Esophagus muscularis mucosa (tissue), 4 donors: ENCODE measurements around the gene ACKR2. TPM values are rescaled to one million over a fixed set of nuclear protein-coding genes. Genes with fewer than 3 reads are reported as not detected.

Experiments
- DNase-seq: peaks from one replicate; pipeline ENCODE4 v3.0.0-alpha.2; 2017; ENCODE audit errors: extremely low spot score
- H3K27ac ChIP-seq, 4 donors: fragments of 200-600 bp; sonication (generic); replicated peaks in 1 of 4; 1 replicate in 3 of 4; 2 replicates in 1 of 4; pipeline ENCODE4 v1.5.1; 2016 to 2019; ENCODE audit warnings: mild to moderate bottlenecking in 1 of 4
- H3K27me3 ChIP-seq, 4 donors: fragments of 200-600 bp; sonication (generic); one replicate each; pipeline versions ENCODE4 v1.5.1 to v1.6.0; 2016 to 2019
- H3K36me3 ChIP-seq, 4 donors: fragments of 200-600 bp; sonication (generic); one replicate each; pipeline ENCODE4 v1.5.1; 2016 to 2019
- H3K4me1 ChIP-seq, 4 donors: fragments of 200-600 bp; sonication (generic); one replicate each; pipeline ENCODE4 v1.5.1; 2016 to 2019
- H3K4me3 ChIP-seq, 4 donors: fragments of 200-600 bp; sonication (generic); 1 replicate in 2 of 4; 2 replicates in 2 of 4; pipeline ENCODE4 v1.5.1; 2016 to 2019; ENCODE audit warnings: mild to moderate bottlenecking in 4 of 4, moderate library complexity in 1 of 4
- H3K9me3 ChIP-seq, 4 donors: fragments of 200-600 bp; sonication (generic); 1 replicate in 3 of 4; 2 replicates in 1 of 4; pipeline ENCODE4 v1.5.1; 2016 to 2019
- EP300 ChIP-seq: sonication (generic); formaldehyde crosslinking; IDR thresholded peaks from one replicate; pipeline ENCODE4 v1.6.1; 2017; ENCODE audit warnings: antibody characterized with exemption
- POLR2A ChIP-seq: fragments of 450-650 bp; IDR thresholded peaks from one replicate; pipeline ENCODE4 v1.6.1; 2017; ENCODE audit warnings: antibody characterized with exemption, moderate library complexity, mild to moderate bottlenecking, low read depth
- POLR2AphosphoS5 ChIP-seq, 2 donors: sonication (generic); formaldehyde crosslinking; IDR thresholded peaks; one replicate each; pipeline ENCODE4 v1.6.1; 2017; ENCODE audit warnings: antibody characterized with exemption in 2 of 2
- WGBS: methylation state at CpG from one replicate; pipeline ENCODE4 v1.1.5; 2018; 5-methylcytosine and 5-hydroxymethylcytosine counted together
- intact Hi-C: fragments of 100-400 bp; cut with DNase I; formaldehyde crosslinking; loops from one replicate; pipeline ENCODE4 v1.15.1; 2023
- total RNA-seq, 4 donors: library from RNA; depleted of rRNA; stranded (reverse); fragments of >200 nt; gene quantifications; one replicate each; pipeline versions ENCODE4 v1.1.0 to v1.2.1, GENCODE V29; 2016
- TF ChIP-seq, protein P1 (sequence below), 3 experiments: fragments of 200-600 bp in 2 of 3; fragments of 450-650 bp in 1 of 3; sonication (generic) in 2 of 3; IDR thresholded peaks; one replicate each; pipeline ENCODE4 v1.5.1; 2017 to 2019; ENCODE audit warnings: antibody characterized with exemption in 3 of 3, mild to moderate bottlenecking in 2 of 3, moderate library complexity in 1 of 3

ACKR2 gene
- total RNA-seq, 4 donors from 2014 or later, result 2.5 to 15.9 (median 7.6) TPM

DNA sequence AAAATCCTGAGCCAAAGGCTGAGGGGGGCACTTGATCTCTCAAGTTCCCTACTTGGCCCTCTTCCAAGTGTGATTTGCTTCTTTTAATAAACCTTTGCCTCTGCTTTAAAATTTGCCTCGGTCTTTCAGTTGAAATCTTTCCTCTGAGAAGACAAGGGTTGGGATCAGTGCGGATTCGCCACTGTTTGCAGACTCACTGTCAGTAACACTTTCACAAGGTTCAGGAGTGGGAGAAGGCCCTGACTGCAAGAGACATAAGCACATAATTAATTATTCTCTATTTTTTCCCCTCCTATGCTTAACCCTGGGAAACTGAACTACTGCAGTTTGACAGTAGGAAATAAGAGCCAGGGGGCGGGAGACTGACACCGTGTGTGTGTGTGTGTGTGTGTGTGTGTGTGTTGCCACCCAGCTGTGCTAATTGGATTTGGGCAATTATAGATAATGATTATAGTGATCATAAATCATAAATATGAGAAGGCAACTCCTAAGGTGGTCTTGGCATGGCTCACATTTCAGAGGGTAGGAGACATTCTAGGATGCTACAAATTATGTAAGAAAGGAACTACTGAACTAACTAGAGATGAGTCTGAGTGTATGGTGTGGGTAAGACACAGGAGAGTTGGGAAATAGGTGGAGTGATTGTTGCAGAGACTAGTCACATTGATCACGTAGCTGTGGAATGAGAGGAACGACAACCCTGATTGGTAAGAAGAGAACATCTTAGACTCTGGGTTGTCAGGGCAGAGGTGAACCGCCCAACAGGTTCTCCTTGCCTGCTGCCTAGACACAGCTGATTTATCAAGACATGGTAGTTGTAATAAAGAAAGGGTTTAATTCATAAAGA is 91.2 kb downstream of the ACKR2 start:
- intact Hi-C loops, result no loop called here
- no peak for TF ChIP-seq EP300
- TF ChIP-seq POLR2AphosphoS5 (IDR thresholded peaks at IDR 0.05), result no peak
- TF ChIP-seq, protein P1, sequence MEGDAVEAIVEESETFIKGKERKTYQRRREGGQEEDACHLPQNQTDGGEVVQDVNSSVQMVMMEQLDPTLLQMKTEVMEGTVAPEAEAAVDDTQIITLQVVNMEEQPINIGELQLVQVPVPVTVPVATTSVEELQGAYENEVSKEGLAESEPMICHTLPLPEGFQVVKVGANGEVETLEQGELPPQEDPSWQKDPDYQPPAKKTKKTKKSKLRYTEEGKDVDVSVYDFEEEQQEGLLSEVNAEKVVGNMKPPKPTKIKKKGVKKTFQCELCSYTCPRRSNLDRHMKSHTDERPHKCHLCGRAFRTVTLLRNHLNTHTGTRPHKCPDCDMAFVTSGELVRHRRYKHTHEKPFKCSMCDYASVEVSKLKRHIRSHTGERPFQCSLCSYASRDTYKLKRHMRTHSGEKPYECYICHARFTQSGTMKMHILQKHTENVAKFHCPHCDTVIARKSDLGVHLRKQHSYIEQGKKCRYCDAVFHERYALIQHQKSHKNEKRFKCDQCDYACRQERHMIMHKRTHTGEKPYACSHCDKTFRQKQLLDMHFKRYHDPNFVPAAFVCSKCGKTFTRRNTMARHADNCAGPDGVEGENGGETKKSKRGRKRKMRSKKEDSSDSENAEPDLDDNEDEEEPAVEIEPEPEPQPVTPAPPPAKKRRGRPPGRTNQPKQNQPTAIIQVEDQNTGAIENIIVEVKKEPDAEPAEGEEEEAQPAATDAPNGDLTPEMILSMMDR (IDR thresholded peaks at IDR 0.05), result no peak
- no peak for TF ChIP-seq POLR2A
- 83% methylated on average over 8 of the region's 8 CpGs for WGBS
- Histone ChIP-seq H3K27ac (no peak overlapping the region), H3K9me3 (no peaks in the 10 kb centered on the region), H3K4me3 (no peak overlapping the region), H3K27me3 (no peaks in the 10 kb centered on the region), H3K36me3 (no peaks in the 10 kb centered on the region), H3K4me1 (peaks cover 0 to 4% (median 3%) of the 10 kb centered on the region in 4 donors)
- no peak for DNase-seq

DNA sequence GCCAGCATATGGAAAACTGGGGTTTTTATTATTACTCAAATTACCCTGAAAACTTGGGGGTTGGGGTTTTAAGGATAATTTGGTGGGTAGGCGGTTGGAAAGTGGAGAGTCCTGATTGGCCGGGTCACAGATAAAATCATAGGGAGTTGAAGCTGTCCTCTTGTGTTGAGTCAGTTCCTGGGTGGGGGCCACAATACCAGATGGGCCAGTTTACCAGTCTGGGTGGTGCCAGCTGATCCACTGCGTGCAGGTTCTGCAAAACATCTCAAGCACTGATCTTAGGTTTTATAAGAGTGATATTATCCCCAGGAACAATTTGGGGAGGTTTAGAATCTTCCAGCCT is 91.8 kb downstream of the ACKR2 start:
- Histone ChIP-seq H3K9me3 (no peaks in the 10 kb centered on the region), H3K4me3 (no peak overlapping the region), H3K36me3 (no peaks in the 10 kb centered on the region), H3K27ac (no peak overlapping the region), H3K27me3 (no peaks in the 10 kb centered on the region), H3K4me1 (peaks cover 0 to 8% (median 7%) of the 10 kb centered on the region in 4 donors)
- intact Hi-C loops, result no loop called here
- 87% methylated on average over 3 of the region's 3 CpGs for WGBS
- DNase-seq, result no peak
- no peak for TF ChIP-seq POLR2A
- TF ChIP-seq, protein P1 (IDR thresholded peaks at IDR 0.05), result no peak

DNA sequence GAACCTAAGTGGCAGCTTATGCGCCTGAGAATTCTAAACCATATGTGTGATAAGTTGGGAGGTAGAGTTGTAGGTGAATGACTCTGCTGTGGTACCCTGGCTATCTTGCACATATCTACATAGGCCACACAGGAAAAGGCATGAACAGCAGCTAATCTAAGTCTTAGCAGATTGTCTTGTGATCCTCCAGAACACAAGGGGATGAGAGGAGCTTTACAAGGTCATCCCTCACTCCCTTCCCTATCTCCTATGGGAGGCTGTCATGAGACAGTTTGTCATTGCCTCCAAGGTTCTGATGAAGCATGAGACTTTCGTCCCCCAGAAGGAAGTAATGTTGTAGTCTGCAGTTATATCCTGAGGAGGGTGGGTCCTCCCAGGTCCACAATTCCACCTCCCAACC is 93.0 kb downstream of the ACKR2 start:
- Histone ChIP-seq H3K4me3 (no peak overlapping the region), H3K4me1 (peaks cover 1 to 20% (median 18%) of the 10 kb centered on the region in 4 donors), H3K9me3 (no peaks in the 10 kb centered on the region), H3K36me3 (no peaks in the 10 kb centered on the region), H3K27me3 (no peaks in the 10 kb centered on the region), H3K27ac (no peak overlapping the region)
- intact Hi-C loops, result no loop called here
- TF ChIP-seq POLR2AphosphoS5 (IDR thresholded peaks at IDR 0.05), result no peak
- TF ChIP-seq EP300, result no peak
- TF ChIP-seq, protein P1 (IDR thresholded peaks at IDR 0.05), result no peak
- no peak for TF ChIP-seq POLR2A
- DNase-seq, result no peak
- 88% methylated on average over 2 of the region's 2 CpGs for WGBS

DNA sequence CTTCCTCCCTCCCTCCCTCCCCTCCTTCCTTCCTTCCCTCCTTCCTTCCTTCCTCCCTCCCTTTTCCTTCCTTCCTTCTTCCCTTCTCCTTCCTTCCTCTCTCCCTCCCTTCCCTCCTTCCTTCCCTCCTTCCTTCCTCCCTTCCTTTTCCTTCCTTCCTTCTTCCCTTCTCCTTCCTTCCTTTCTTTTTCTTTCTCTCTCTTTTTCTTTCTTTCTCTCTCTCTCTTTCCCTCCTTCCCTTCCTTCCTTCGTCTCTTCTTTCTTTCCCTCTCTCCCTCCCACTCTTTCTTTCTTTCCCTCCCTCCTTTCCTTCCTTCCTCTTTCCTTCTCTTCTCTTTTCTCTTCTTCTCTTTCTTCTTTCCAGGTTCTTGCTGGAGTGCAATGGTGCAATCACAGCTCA is 94.8 kb downstream of the ACKR2 start:
- no peaks in the 10 kb centered on the region for H3K9me3 ChIP-seq
- no peak for DNase-seq
- peaks cover 0 to 15% (median 4%) of the 10 kb centered on the region in 4 donors for H3K36me3 ChIP-seq
- intact Hi-C loops, result no loop called here
- H3K4me3 ChIP-seq, result no peak overlapping the region
- no peaks in the 10 kb centered on the region for H3K27me3 ChIP-seq
- 85% methylated on average over 1 of the region's 1 CpG for WGBS
- no peak overlapping the region for H3K27ac ChIP-seq
- TF ChIP-seq POLR2A (no peak), POLR2AphosphoS5 (IDR thresholded peaks at IDR 0.05) (no peak), EP300 (no peak)
- TF ChIP-seq, protein P1 (IDR thresholded peaks at IDR 0.05), result no peak
- peaks cover 5 to 28% (median 21%) of the 10 kb centered on the region in 4 donors for H3K4me1 ChIP-seq

DNA sequence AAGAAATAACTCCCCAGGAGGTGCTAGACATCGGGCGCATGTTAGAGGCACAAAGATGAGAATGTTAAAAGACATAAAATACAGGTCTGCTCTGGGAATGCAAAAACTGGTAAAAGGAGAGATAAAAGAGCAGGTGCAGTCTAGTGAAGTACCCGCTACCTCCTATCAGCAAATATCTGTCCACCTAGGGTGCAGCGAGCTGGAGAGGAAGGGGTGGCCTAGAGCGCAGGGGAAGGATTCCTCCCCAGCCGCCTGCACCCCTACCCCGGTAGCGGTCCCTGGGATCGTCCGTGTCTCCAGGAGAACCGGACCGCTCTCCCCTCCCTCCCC is 96.5 kb downstream of the ACKR2 start:
- Histone ChIP-seq H3K4me1 (peaks cover 5 to 28% (median 21%) of the 10 kb centered on the region in 4 donors), H3K27ac (peak overlapping the region; percentile 75 to 81 (median 78)), H3K9me3 (peaks cover 0 to 10% (median 1%) of the 10 kb centered on the region in 4 donors), H3K4me3 (peak overlapping the region; percentile 60 to 82 (median 64)), H3K36me3 (peaks cover 0 to 31% (median 18%) of the 10 kb centered on the region in 4 donors), H3K27me3 (no peaks in the 10 kb centered on the region)
- WGBS, result 37% methylated on average over 5 of the region's 12 CpGs
- no peak for TF ChIP-seq EP300
- TF ChIP-seq, protein P1 (IDR thresholded peaks at IDR 0.05), result no peak
- TF ChIP-seq POLR2A, result no peak
- no peak for TF ChIP-seq POLR2AphosphoS5 (IDR thresholded peaks at IDR 0.05)
- intact Hi-C loops, result no loop called here
- no peak for DNase-seq
